ENCODE data around the gene PRIMPOL. TPM values are rescaled to one million over a fixed set of nuclear protein-coding genes. Genes with fewer than 3 reads are reported as not detected.

PRIMPOL gene
- total and polyA plus RNA-seq, 2 of the 4 experiments (the other 2 are of a cell fraction): 5.6 to 8.8 TPM

GRCh38 chr4:184721254-184721653 lies 71.7 kb downstream of the PRIMPOL start:
- Histone ChIP-seq H2BK120ac (ENCODE audit: low read depth, low read length) (no peak overlapping the region), H2BK20ac (ENCODE audit: low read depth, low read length) (no peak overlapping the region), H3K27ac (ENCODE audit: insufficient read depth, low read length) (no peak overlapping the region), H3K4me1 (ENCODE audit: control insufficient read depth, insufficient read depth, low read length) (no peaks in the 10 kb centered on the region), H3K27me3 (ENCODE audit: control insufficient read depth, insufficient read depth, low read length) (no peaks in the 10 kb centered on the region), H4K5ac (ENCODE audit: low read depth, low read length) (no peak overlapping the region), H3K9me3 (ENCODE audit: control insufficient read depth, insufficient read depth, low read length) (no peaks in the 10 kb centered on the region), H3K9ac (ENCODE audit: low read depth, low read length) (no peak overlapping the region), H3K4me2 (ENCODE audit: low read depth, low read length) (no peak overlapping the region), H3K18ac (ENCODE audit: low read depth, low read length) (no peak overlapping the region), H3K23ac (ENCODE audit: low read depth, low read length) (no peak overlapping the region), H2AFZ (replicated peaks; ENCODE audit: low read length, poor library complexity) (no peak overlapping the region), H3K14ac (replicated peaks; ENCODE audit: low read depth, low read length) (no peak overlapping the region), H3K36me3 (ENCODE audit: control insufficient read depth, insufficient read depth, low read length) (no peaks in the 10 kb centered on the region; the same call in 1 of the 2 replicates), H3K4ac (ENCODE audit: low read depth, low read length) (no peak overlapping the region), H4K20me1 (ENCODE audit: insufficient read depth, low read length) (no peaks in the 10 kb centered on the region), H3K56ac (ENCODE audit: extremely low read depth, insufficient read depth, low read length) (no peak overlapping the region), H2AK9ac (replicated peaks; ENCODE audit: low read depth, low read length, poor library complexity) (no peak overlapping the region), H2BK5ac (ENCODE audit: low read depth, low read length, poor library complexity, severe bottlenecking) (no peak overlapping the region), H3K79me1 (ENCODE audit: low read depth in 1 of 2, low read length in 2 of 2) (peaks cover 5 to 9% of the 10 kb centered on the region in 2 experiments; a peak in 3 of 4 replicates), H3K4me3 (ENCODE audit: insufficient read depth, low read depth, low read length) (no peak overlapping the region), H4K91ac (ENCODE audit: insufficient read depth, low read depth, low read length) (no peak overlapping the region), H4K8ac (ENCODE audit: low read depth in 2 of 2, low read length in 2 of 2) (no peak overlapping the region), H2AK5ac (ENCODE audit: low read depth, low read length) (no peak overlapping the region), H3K9me1 (ENCODE audit: insufficient read depth, low read length) (peaks cover 4% of the 10 kb centered on the region; the same call in 1 of the 2 replicates), H2BK15ac (ENCODE audit: low read depth, low read length) (no peak overlapping the region)
- no peak for TF ChIP-seq POLR2A (IDR thresholded peaks at IDR 0.05; ENCODE audit: low read depth, low read length)
- TF ChIP-seq MAZ (IDR thresholded peaks at IDR 0.05; ENCODE audit: borderline replicate concordance, low read depth, low read length): no peak
- TF ChIP-seq RCOR1 (IDR thresholded peaks at IDR 0.05; ENCODE audit: insufficient replicate concordance, low read length): no peak
- TF ChIP-seq RFX5 (IDR thresholded peaks at IDR 0.05; ENCODE audit: low read depth, low read length): no peak
- no peak for TF ChIP-seq MAFK (IDR thresholded peaks at IDR 0.05; ENCODE audit: low read depth, low read length)
- TF ChIP-seq NFE2L2 (IDR thresholded peaks at IDR 0.05; ENCODE audit: low read depth, low read length): no peak
- no peak for TF ChIP-seq SMC3 (IDR thresholded peaks at IDR 0.05; ENCODE audit: low read depth, low read length)
- no peak for TF ChIP-seq BHLHE40 (IDR thresholded peaks at IDR 0.05; ENCODE audit: low read depth, low read length)
- no peak for TF ChIP-seq CTCF (conservative IDR thresholded peaks at IDR 0.05; ENCODE audit: low read depth, low read length)
- TF ChIP-seq RAD21 (IDR thresholded peaks at IDR 0.05; ENCODE audit: low read length): no peak
- no peak for TF ChIP-seq CHD1 (IDR thresholded peaks at IDR 0.05; ENCODE audit: low read depth, low read length)
- no peak for TF ChIP-seq CEBPB (IDR thresholded peaks at IDR 0.05; ENCODE audit: low read depth, low read length)
- DNase-seq: no peak
- intact Hi-C loops (cut with micrococcal nuclease): no loop called here
- in situ Hi-C loops (cut with MboI; ENCODE audit: low sequenced_read_pairs): no loop called here
- ATAC-seq (ENCODE audit: low read depth): no peak
- no TSS peak for BruUV-seq (replicated peaks)
- dilution Hi-C loops (cut with HindIII; ENCODE audit: low sequenced_read_pairs, unreplicated experiment): no loop called here
- ChIA-PET CTCF (no interaction called here), POLR2A (ENCODE audit: unreplicated experiment) (no interaction called here)

Measured in IMR-90 (cell line).